ENCODE data around the gene ACSF3.

DNA sequence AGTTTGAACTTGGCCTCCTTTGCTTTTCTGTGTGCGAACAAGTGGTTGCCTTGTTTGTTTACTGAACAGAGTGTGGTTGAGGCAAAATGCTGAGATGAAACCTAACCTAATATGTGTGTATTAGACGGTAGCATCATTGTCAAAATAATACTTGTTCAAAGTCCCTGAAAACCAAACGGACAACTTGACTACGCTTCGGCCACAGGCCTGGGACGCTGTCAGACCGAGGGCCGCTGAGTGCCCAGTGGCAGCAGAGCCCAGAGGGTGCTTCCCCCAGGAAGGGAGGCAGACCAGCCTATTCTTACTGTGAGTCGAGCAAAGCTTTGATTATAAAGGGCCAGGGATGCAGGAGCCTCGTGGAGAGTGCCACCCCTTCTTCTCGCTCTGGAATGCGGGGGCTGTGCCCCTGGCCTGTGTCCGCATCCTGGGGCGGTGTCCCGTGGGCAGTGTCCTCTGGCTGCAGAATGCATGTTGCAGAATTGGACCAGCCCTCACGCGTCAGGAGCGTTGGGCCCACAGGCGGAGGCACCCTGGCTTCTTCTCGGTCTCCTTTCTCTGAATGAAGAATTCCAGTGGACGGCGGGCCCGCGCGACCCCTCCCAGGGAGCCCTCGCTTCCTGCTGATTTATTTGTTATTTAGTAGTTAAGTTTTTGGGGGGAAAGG lies 5.2 kb downstream of the ACSF3 start:
- TF ChIP-seq, protein P1, sequence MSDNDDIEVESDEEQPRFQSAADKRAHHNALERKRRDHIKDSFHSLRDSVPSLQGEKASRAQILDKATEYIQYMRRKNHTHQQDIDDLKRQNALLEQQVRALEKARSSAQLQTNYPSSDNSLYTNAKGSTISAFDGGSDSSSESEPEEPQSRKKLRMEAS (IDR thresholded peaks at IDR 0.05; ENCODE audit: low read depth, low read length) = no peak
- TF ChIP-seq, protein P2, sequence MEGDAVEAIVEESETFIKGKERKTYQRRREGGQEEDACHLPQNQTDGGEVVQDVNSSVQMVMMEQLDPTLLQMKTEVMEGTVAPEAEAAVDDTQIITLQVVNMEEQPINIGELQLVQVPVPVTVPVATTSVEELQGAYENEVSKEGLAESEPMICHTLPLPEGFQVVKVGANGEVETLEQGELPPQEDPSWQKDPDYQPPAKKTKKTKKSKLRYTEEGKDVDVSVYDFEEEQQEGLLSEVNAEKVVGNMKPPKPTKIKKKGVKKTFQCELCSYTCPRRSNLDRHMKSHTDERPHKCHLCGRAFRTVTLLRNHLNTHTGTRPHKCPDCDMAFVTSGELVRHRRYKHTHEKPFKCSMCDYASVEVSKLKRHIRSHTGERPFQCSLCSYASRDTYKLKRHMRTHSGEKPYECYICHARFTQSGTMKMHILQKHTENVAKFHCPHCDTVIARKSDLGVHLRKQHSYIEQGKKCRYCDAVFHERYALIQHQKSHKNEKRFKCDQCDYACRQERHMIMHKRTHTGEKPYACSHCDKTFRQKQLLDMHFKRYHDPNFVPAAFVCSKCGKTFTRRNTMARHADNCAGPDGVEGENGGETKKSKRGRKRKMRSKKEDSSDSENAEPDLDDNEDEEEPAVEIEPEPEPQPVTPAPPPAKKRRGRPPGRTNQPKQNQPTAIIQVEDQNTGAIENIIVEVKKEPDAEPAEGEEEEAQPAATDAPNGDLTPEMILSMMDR (IDR thresholded peaks at IDR 0.05; ENCODE audit: low read depth, low read length) = no peak
- TF ChIP-seq POLR2A (IDR thresholded peaks at IDR 0.05; ENCODE audit: extremely low read depth, insufficient read length) (no peak), MYC (IDR thresholded peaks at IDR 0.05; ENCODE audit: low read depth, low read length) (no peak)
